AG04449 (cell line): ENCODE results near the gene ODC1.

Source experiments
- CTCF ChIA-PET: fragments of 350-600 bp; formaldehyde crosslinking; extraction: SDS; loops from one replicate; lab custom pipeline; 2021; ENCODE audit warnings: antibody characterized with exemption; lab: Yijun Ruan, JAX
- POLR2A ChIA-PET: fragments of 400-600, 350-600 bp; formaldehyde crosslinking; extraction: SDS; loops from one replicate; lab custom pipeline; 2020; ENCODE audit warnings: antibody characterized with exemption, inconsistent platforms; lab: Yijun Ruan, JAX
- DNase-seq: peaks from one replicate; pipeline ENCODE4 v3.0.0-alpha.2; 2010; ENCODE audit warnings: low read depth, low spot score
- H3K4me3 ChIP-seq: 2 replicates; pipeline ENCODE4 v1.5.1; 2011; ENCODE audit warnings: low read depth, mild to moderate bottlenecking, control low read depth, low read length
- TF ChIP-seq, protein P1 (sequence below): IDR thresholded peaks from one replicate; pipeline ENCODE4 v1.5.1; 2011; ENCODE audit warnings: mild to moderate bottlenecking, moderate library complexity, low read length, control low read depth, inconsistent platforms; ENCODE audit not compliant: insufficient read depth; ENCODE audit errors: missing control alignments

ODC1 gene

DNA sequence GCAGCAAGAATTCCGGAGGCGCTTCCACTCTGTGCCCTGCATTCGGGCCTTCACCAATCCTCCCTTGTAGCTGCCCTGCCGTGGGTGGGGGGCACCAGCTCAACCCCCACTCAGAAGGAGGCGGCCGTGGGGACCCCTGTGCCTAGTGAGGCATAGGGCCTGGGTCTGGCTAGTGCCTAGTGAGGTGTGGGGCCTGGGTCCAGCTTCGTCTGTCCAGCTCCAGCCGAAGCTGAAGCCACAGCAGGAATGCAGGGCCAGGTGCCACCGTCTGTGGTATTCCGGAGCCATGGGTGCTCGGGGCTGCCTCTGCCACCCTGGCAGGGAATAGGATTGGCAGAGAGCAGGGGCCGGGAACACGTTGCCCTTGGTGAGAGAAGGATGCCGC lies 12.3 kb downstream of the ODC1 start:
- no peak for DNase-seq
- ChIA-PET CTCF (interaction anchor here (0.8 to 12.0 kb wide), 44 partner anchors 11 to 675 kb away, joined by 3 to 482 read pairs (median 7); partner anchors contain the start of genes CYS1, ODC1, RRM2 and TAF1B), POLR2A (interaction anchor here (0.5 kb wide), 2 partner anchors 288 to 387 kb away, joined by 4 read pairs; no protein-coding TSS in a partner anchor)
- H3K4me3 ChIP-seq = no peak overlapping the region
- TF ChIP-seq, protein P1, sequence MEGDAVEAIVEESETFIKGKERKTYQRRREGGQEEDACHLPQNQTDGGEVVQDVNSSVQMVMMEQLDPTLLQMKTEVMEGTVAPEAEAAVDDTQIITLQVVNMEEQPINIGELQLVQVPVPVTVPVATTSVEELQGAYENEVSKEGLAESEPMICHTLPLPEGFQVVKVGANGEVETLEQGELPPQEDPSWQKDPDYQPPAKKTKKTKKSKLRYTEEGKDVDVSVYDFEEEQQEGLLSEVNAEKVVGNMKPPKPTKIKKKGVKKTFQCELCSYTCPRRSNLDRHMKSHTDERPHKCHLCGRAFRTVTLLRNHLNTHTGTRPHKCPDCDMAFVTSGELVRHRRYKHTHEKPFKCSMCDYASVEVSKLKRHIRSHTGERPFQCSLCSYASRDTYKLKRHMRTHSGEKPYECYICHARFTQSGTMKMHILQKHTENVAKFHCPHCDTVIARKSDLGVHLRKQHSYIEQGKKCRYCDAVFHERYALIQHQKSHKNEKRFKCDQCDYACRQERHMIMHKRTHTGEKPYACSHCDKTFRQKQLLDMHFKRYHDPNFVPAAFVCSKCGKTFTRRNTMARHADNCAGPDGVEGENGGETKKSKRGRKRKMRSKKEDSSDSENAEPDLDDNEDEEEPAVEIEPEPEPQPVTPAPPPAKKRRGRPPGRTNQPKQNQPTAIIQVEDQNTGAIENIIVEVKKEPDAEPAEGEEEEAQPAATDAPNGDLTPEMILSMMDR = no peak

DNA sequence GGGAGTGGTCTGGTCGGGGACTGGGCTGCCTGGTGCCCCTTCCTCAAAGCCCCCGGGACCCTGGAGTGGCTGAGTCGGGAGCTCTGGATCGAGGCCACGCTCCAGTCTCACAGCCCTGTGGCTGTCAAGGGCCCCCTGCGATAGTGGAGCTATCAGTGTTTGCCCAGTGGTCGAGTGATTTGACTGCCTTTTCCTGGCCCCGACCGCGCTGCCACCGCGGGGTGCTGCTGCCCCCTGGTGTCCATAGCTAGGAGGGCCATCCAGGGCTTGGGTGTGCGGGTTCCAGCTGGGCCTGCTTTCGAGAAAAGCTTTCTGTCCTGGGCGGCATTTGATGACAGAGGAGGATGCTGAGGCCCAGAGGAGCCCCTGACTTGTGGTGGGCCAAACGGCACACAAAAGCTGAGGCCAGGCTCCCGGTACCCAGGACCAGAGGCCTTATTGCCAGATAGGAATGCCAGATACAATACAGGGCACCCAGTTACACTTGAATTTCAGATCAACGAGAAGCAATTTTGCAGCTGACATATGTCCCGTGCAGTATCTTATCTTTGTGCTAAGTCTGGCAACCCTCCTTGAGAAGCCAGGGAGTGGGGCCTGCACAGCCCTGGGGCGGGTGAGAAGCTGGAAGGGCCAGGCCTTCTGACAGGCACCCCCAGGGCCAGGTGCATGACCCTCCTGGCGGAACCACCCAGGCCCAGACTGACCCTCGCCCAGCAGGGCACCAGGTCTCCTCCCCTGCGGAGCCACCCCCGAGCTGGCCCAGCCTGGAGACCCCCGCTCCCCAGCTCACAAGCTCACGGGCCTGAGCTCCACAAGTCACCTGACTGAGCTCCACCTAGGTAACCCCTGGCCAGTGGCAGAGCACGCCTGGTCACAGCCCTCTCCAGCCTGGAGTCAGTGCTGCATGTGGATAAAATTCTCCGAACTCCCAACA lies 13.0 kb downstream of the ODC1 start:
- TF ChIP-seq, protein P1 = peak; percentile 99
- ChIA-PET POLR2A (interaction anchor here (0.5 to 1.3 kb wide), 3 partner anchors 13 to 387 kb away, joined by 4 read pairs; partner anchors contain the start of gene ODC1), CTCF (interaction anchor here (0.6 to 12.0 kb wide), 73 partner anchors 7 to 675 kb away, joined by 3 to 482 read pairs (median 5); partner anchors contain the start of genes CYS1, ODC1, RRM2 and TAF1B)
- H3K4me3 ChIP-seq = no peak overlapping the region
- no peak for DNase-seq

DNA sequence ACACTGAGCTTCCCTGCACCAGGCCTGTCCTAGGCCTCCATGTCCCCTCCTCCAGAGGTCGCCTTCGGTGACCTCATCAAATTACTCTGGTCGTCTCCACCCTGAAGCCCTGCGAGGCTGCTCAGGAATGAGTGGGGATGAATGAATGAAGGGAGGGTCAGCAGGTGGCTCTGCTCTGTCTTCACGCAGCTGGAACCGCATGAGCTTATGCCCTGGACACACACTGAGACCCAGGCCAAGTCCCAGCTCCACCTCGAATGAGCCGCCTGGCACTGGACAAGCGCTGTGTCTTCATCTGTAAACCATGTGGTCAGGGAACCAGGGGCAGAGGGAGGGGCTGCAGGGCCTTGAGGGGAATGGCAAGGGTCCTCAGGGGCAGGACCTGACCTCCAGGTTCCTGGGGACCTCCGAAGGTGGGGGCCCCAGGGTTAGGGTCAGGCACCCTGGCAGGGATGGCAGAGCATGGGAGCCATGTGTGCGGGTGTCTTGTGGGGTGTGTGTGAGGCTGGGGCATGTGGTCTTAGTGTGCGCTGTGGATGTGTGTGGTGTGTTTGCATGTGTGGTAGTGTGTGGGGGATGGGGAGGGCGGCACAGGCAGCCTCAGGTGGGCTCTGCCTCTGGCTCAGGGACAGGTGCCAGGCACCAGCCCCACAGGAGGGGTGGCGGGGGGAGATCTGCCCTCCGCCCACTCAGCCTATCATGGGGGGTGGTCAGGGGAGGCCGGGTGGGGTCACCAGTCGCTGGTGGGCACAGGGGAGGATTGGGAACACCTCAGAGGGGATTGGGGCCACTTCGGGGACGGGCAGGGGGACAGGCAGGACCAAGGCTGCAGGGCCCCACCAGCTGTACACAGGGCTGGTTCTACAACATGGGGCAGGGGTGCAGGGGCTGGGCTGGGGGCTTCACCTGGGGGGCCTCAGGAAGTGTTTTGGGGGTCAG lies 13.9 kb downstream of the ODC1 start:
- CTCF ChIA-PET = interaction anchor here (0.6 to 12.0 kb wide), 66 partner anchors 8 to 664 kb away, joined by 3 to 482 read pairs (median 5); partner anchors contain the start of genes HPCAL1, ODC1 and RRM2
- DNase-seq = no peak
- H3K4me3 ChIP-seq = no peak overlapping the region
- POLR2A ChIA-PET = interaction anchor here (0.6 to 1.3 kb wide), 2 partner anchors 14 to 952 kb away, joined by 3 to 4 read pairs; partner anchors contain the start of gene ODC1
- TF ChIP-seq, protein P1 = no peak

DNA sequence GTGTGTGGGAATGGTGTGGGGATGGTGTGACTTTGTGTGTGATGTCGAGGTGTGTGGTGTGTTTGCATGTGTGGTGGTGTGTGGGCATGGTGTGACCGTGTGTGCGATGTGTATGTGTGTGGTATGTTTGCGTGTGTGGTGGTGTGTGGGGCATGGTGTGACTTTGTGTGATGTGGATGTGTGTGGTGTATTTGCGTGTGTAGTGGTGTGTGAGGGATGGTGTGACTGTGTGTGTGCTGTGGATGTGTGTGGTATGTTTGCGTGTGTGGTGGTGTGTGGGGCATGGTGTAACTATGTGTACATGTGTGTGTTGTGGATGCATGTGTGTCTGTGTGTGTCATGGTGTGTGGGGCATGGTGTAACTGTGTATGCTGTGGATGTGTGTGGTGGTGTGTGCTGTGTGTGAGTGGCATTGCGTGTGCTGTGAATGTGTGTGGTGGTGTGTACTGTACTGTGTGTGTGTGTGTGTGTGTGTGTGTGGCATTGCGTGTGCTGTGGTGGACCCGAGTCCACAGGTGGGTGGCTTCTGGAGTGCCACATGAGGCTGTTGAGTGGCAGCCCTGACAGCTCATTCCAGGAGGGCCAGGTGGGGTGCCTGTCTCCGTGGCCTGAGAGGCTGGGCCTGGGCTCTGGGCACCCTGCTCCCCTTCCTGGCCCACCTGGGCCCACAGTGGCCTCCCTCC lies 14.7 kb downstream of the ODC1 start:
- ChIA-PET POLR2A (interaction anchor here (0.6 kb wide), 1 partner anchor 951 kb away, joined by 3 read pairs; no protein-coding TSS in a partner anchor), CTCF (interaction anchor here (0.6 to 12.0 kb wide), 13 partner anchors 9 to 376 kb away, joined by 3 to 482 read pairs (median 9); partner anchors contain the start of genes HPCAL1, ODC1 and RRM2)
- TF ChIP-seq, protein P1 = no peak

DNA sequence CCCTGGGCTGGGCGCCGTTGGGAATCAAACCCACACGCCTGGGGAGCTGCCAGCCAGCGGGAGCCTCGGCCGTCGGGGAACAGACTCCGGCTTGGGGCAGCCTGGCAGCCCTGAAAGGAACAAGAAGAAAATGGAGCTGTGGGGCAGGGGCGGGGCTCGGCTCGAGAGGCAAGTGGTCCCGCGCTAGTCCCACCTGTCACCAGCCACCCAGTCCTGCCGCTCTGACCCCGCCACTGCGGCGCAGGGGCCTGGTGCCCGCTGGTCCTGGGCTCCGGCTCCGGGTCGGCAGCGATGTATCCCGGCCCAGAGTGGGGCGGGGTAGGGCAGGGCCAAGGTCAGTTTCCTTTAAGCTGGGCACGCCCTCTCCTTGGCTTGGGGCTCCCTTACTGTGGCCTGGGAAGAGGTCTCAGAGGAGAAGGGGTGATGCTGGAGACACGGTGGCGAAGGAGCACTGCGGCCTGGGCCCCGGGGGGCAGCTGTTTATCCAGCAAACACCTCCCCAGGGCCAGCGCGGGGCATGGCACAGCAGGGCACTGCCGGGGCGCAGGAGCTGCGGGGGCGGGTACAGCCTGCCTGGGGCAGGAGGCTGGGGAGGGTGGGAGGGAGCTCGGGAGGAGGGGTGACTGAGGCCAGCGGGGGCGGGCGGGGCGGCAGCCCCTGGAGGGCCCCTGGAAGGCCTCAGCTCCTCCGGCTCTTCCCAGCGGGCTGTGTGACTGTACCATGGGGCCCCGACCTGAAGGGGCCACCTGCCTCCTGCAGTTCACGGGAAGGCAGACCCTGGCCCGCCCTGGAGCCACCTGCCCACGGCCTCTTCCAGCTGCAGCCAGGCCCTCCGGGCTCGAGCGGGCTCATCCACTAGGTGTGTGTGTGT lies 15.6 kb downstream of the ODC1 start:
- DNase-seq = no peak
- ChIA-PET POLR2A (no interaction called here), CTCF (interaction anchor here (0.8 to 12.0 kb wide), 6 partner anchors 8 to 362 kb away, joined by 3 to 482 read pairs (median 48); partner anchors contain the start of gene RRM2)
- no peak overlapping the region for H3K4me3 ChIP-seq
- TF ChIP-seq, protein P1 = no peak

More for the DNA sequence above, 14.7 kb downstream of the ODC1 start:
- no peak overlapping the region for H3K4me3 ChIP-seq
- no peak for DNase-seq
